Right ventricle myocardium superior (tissue), 1 donor: ENCODE data around the gene NDST1. TPM values are rescaled to one million over a fixed set of nuclear protein-coding genes. Genes with fewer than 3 reads are reported as not detected.
A peak's percentile ranks its signal among the peaks of the same experiment; 100 is the strongest.

Experiments used
- ATAC-seq: fragments of 200-7000 bp; cut with Tn5 transposase; one replicate; pipeline ENCODE4 v1.9.1; 2020; ENCODE audit warnings: mild to moderate bottlenecking; ENCODE audit not compliant: poor library complexity
- DNase-seq: peaks from one replicate; pipeline ENCODE4 v3.0.0-alpha.2; 2020
- intact Hi-C: fragments of 100-400 bp; cut with DNase I; formaldehyde crosslinking; loops from one replicate; pipeline ENCODE4 v1.11.2; 2022
- total RNA-seq: library from RNA; stranded (reverse); fragmentation: NEBNext Ultra II Directional; extraction: Animal tissue kit (Norgen Biotek cat#: 25700); gene quantifications from one replicate; pipeline ENCODE4 v1.2.1, GENCODE V29; 2021
- donor health status: DM: no; HTN: yes; CAD: no; lungs with severe emphysema.

The NDST1 gene
- total RNA-seq, 1 donor from 2014 or later: 50.8 TPM

GRCh38 chr5:150532151-150532550 is 24.2 kb downstream of the NDST1 start:
- intact Hi-C loops: no loop called here
- ATAC-seq (no peak), DNase-seq (no peak)

DNA sequence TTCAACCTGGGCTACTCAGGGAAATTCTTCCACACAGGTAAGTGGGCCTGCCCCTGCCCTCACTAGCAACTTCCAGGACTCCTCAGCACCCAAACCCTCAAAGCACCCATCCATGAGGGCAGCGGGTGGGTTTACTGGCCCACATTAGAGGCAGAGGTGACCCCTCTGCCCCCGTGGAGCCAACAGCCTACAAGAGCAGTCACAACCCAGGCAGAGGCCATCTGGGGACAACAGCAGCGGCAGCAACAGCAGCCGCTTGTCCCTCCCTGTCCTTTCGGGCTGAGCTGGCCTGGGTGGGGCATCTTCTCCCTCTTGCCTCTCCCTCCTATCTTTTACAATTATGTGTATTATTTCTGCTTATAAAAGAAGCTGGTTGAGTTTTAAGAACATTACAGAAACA is 25.1 kb downstream of the NDST1 start:
- no peak for DNase-seq
- ATAC-seq: peak; percentile 72
- intact Hi-C loops: no loop called here

GRCh38 chr5:150534811-150535210 is 26.9 kb downstream of the NDST1 start:
- no peak for DNase-seq
- ATAC-seq: no peak
- intact Hi-C loops: no loop called here

DNA sequence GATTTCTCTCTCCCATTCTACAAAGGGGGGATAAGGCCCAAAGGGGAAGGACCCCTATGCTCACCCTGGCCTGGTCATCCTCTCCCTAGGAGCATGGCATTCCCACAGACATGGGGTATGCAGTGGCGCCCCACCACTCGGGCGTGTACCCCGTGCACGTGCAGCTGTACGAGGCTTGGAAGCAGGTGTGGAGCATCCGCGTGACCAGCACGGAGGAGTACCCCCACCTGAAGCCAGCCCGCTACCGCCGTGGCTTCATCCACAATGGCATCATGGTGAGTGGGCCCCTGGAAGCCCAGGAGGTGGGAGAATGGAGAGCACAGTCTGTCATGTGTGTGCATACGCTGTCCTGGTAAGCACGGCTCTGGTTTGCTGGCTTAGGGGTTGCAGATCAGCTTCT is 27.7 kb downstream of the NDST1 start:
- no peak for ATAC-seq
- no peak for DNase-seq
- intact Hi-C loops: no loop called here

GRCh38 chr5:150538007-150538917 is 30.3 kb downstream of the NDST1 start:
- ATAC-seq (peak; percentile 40), DNase-seq (no peak)
- intact Hi-C loops: no loop called here

DNA sequence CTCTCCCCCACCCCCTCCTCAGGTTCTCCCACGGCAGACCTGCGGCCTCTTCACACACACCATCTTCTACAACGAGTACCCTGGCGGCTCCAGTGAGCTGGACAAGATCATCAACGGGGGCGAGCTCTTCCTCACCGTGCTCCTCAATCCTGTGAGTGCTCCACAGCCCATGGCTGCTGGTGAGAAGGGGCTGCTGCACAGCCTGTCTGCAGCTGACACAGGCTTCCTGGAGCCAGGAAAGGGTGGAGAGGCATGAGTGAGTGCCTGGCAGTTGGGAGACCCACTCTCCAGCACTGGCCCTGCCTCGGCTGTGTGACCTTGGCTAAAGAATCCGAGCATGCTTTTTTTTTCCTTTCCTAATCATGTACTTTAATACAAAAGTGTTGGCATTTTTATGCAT is 31.3 kb downstream of the NDST1 start:
- DNase-seq: no peak
- intact Hi-C loops: no loop called here
- ATAC-seq: no peak

- intact Hi-C loops: no loop called here
- ATAC-seq (no peak), DNase-seq (no peak)
These were observed 32.1 kb downstream of the NDST1 start for GRCh38 chr5:150540042-150540441.

DNA sequence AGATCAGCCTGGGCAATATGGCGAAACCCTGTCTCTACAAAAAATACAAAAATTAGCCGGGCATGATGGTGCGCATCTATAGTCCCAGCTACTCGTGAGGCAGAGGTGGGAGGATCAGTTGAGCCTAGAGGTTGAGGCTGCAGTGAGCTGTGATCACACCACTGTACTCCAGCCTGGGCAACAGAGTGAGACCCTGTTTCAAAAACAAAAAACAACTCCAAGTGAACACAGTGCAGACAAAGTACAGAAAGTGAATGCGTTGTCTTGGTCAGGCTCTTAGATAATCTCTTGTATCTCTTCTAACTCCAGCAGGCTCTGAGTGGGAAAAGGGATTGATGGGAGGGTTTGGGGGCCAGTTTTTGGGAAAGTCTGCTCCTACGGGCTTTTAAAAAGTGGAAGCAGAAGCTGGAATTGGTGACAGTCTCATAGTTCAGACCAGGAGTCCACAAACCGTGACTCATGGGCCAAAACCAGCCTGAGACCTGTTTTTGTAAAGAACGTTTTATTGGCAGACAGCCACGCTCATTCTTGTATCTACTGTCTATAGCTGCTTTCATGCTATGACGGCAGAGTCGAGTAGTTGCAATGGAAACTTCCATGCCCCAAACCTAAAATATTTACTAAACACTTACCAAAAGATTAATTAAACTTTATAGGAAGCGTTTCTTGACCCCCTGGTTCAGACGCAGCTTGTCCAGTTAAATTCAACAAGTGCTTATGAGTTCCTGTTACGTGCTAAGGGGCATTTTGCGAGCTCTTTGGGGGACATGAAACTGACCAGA is 32.9 kb downstream of the NDST1 start:
- DNase-seq (no peak), ATAC-seq (peak; percentile 77)
- intact Hi-C loops: no loop called here

GRCh38 chr5:150541397-150541675 is 33.4 kb downstream of the NDST1 start:
- intact Hi-C loops: no loop called here
- DNase-seq: no peak

DNA sequence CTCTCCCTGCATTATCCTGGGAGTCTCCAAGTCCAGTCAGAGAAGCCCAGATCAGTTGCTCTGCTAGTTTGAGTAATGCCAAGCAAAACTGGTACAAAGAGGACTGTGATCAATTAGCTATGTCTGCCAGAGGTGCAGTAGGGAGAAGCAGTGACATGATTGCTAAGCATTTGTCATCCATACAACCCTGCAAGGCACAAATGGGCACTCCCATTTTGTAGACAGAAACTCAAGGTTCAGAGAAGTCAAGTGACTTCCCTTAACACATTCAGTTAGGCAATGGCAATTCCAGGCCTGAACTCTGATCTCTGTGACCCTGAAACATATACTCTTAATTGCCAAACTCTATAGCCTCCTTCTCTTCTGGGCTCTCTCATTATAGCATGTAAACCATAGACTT is 34.0 kb downstream of the NDST1 start:
- intact Hi-C loops: no loop called here
- no peak for ATAC-seq
- no peak for DNase-seq

More at GRCh38 chr5:150541397-150541675, 33.4 kb downstream of the NDST1 start:
- ATAC-seq: no peak

- intact Hi-C loops: no loop called here
- DNase-seq (peak; percentile 13), ATAC-seq (no peak)
These were observed 35.1 kb downstream of the NDST1 start for GRCh38 chr5:150542933-150543445.

DNA sequence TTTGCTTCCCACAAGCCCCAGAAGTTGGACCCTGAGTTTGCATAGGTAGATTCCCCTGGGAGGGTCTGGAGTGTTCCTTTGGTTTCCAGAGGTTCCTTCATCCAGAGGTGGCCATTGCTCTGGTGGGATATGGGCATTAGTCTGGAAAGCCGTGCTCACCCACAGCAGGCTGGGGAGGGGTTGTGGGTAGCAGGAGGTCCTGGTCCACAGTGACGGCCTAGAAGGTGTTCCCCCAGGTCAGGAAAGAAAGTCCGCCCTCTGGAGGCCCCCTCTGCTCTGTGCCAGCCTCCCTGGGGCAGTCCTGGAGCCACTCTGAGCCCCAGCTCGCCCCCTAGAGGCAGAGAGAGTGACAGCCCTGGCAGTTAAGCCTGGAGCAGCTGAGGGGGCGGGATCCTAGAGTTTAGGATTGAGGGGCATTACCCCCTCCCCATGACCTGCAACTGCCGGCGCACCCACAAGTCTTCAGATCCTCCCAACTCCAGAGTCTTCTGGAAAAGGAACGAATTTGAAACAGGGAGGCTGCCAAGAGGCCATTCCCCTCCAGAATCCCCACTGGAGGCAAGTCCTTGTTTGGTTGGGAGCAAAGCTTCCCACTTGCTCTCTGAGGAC is 36.8 kb downstream of the NDST1 start:
- ATAC-seq (peak; percentile 82), DNase-seq (peak; percentile 85)
- intact Hi-C loops: loop anchor here (2.0 kb wide), 1 partner anchor 86 kb away; no protein-coding TSS in a partner anchor

DNA sequence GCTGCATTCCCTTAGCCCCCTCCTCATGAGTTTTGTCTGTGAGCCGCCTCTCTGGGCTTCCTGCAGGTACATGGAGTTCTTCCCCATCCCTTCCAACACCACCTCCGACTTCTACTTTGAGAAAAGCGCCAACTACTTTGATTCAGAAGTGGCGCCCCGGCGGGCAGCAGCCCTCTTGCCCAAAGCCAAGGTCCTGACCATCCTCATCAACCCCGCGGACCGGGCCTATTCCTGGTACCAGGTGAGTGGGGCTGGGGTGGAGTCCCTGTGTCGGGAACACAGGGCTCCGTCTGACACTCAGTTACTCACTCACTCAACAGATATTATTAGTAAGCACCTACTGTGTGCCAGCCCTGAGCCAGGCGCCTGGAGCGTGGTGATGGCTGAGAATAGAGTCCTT is 37.3 kb downstream of the NDST1 start:
- intact Hi-C loops: loop anchor here (2.0 kb wide), 1 partner anchor 86 kb away; no protein-coding TSS in a partner anchor
- no peak for DNase-seq

GRCh38 chr5:150548123-150548522 is 40.2 kb downstream of the NDST1 start:
- no peak for ATAC-seq
- intact Hi-C loops: no loop called here
- DNase-seq: no peak

More for the DNA sequence above, 37.3 kb downstream of the NDST1 start:
- ATAC-seq: no peak

- no peak for ATAC-seq
- DNase-seq: no peak
- intact Hi-C loops: no loop called here
These were observed 41.8 kb downstream of the NDST1 start for GRCh38 chr5:150549735-150550134.

DNA sequence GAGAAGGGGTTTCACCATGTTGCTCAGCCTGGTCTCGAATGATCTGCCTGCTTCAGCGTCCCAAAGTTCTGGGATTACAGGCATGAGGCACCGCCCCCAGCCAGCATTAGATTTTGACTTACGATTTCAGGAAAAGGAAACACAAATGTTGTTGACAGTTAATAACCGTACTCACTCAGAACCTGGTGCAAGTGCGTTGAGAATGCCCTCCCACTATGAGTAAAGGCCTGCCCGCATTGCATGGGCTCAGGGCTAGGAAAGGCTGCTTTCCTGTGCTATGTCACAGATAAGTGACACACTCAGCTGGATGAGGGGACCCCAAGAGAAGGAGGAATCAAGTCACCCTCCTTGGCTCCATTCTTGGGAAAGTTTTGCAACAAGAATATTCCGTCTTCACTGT is 42.4 kb downstream of the NDST1 start:
- DNase-seq (no peak), ATAC-seq (no peak)
- intact Hi-C loops: no loop called here

- ATAC-seq (no peak), DNase-seq (no peak)
- intact Hi-C loops: no loop called here
These were observed 43.1 kb downstream of the NDST1 start for GRCh38 chr5:150551066-150551465.

DNA sequence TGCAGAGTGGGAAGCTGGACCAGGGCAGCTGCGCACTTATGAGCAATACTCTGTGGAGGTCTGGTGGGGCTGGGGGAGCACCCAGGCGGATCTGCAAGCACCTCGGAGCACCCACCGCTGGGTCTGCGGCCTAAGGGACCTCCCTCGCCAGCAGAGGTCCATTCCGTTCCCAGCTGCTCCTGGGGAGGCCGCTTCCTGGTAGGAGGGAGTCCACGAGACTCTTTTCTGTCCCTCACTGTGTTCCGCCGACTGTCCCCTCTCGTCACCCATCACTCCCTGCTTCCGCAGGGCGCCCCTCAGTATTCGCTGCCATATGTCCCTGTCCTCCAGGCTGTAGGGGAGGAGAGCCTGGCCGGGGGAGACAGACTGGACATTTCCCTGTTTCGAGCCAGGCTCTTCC is 45.5 kb downstream of the NDST1 start:
- no peak for ATAC-seq
- intact Hi-C loops: no loop called here
- no peak for DNase-seq

GRCh38 chr5:150553911-150554310 is 46.0 kb downstream of the NDST1 start:
- no peak for ATAC-seq
- intact Hi-C loops: no loop called here
- DNase-seq: no peak
